Activated effector memory CD4-positive, alpha-beta T cell treated with anti-CD3 and anti-CD28 coated beads, Interleukin-2, amount 50 U/mL, for 16 hours (primary cell): ENCODE results near the gene FTSJ3.
"Not testable (repeated sequence)": the region's sequence is repeated elsewhere in the genome, so short reads cannot be mapped to it uniquely, and the experiment has no call there.

Experiments used
- DNase-seq: peaks from one replicate; pipeline ENCODE4 v3.0.0-alpha.2; 2020

The FTSJ3 gene

GRCh38 chr17:63843387-63843888, 16.0 kb upstream of the FTSJ3 start:
- not testable (repeated sequence) for DNase-seq

GRCh38 chr17:63842540-63843386, 15.3 kb upstream of the FTSJ3 start, which contains the start of gene SMARCD2:
SMARCD2 (minus strand) TSS chr17:63842685; CDS start chr17:63842674, 11 bp downstream.
- peak; percentile 99 for DNase-seq

- no peak for DNase-seq
These were observed 14.7 kb upstream of the FTSJ3 start for GRCh38 chr17:63842173-63842539.

- DNase-seq, result peak; percentile 66
These were observed 14.1 kb upstream of the FTSJ3 start for GRCh38 chr17:63841350-63842172.

- DNase-seq, result peak; percentile 63
These were observed 13.3 kb upstream of the FTSJ3 start for GRCh38 chr17:63840591-63841349.

GRCh38 chr17:63838631-63839171, 11.2 kb upstream of the FTSJ3 start:
- DNase-seq, result peak; percentile 21

- peak; percentile 57 for DNase-seq
These were observed 10.6 kb upstream of the FTSJ3 start for GRCh38 chr17:63837962-63838600.

- DNase-seq, result peak; percentile 56
These were observed 10.0 kb upstream of the FTSJ3 start for GRCh38 chr17:63837480-63837879.

- DNase-seq, result peak; percentile 50
These were observed 9.3 kb upstream of the FTSJ3 start for GRCh38 chr17:63836811-63837210.

- peak; percentile 59 for DNase-seq
These were observed 7.8 kb upstream of the FTSJ3 start for GRCh38 chr17:63835167-63835720.

- DNase-seq, result peak; percentile 76
These were observed 7.1 kb upstream of the FTSJ3 start for GRCh38 chr17:63834431-63835166.

GRCh38 chr17:63833741-63834373, 6.4 kb upstream of the FTSJ3 start:
- DNase-seq, result no peak

- no peak for DNase-seq
These were observed 5.7 kb upstream of the FTSJ3 start for GRCh38 chr17:63833026-63833740.

- no peak for DNase-seq
These were observed 5.0 kb upstream of the FTSJ3 start for GRCh38 chr17:63832455-63832854.

- no peak for DNase-seq
These were observed 4.6 kb upstream of the FTSJ3 start for GRCh38 chr17:63832014-63832413.

GRCh38 chr17:63831505-63831904, 4.0 kb upstream of the FTSJ3 start:
- no peak for DNase-seq

- DNase-seq, result no peak
These were observed 3.5 kb upstream of the FTSJ3 start for GRCh38 chr17:63830904-63831491.

- no peak for DNase-seq
These were observed 2.8 kb upstream of the FTSJ3 start for GRCh38 chr17:63830278-63830677.

GRCh38 chr17:63828936-63829335, 1.5 kb upstream of the FTSJ3 start:
- no peak for DNase-seq
